HepG2 (cell line): Measurements from ENCODE around the gene GAS2L1. TPM values are rescaled to one million over a fixed set of nuclear protein-coding genes. Genes with fewer than 3 reads are reported as not detected.

Experiments used
- AGO2 ChIP-seq: fragments of 200-400 bp; formaldehyde crosslinking; optimal IDR thresholded peaks from 2 replicates; pipeline ENCODE3; 2017; ENCODE audit warnings: mild to moderate bottlenecking, low read depth, low read length, moderate library complexity
- MAZ ChIP-seq, 2 experiments: sonication (generic) in 1 of 2; formaldehyde crosslinking in 1 of 2; IDR thresholded peaks; 2 replicates each; pipeline versions ENCODE4 v1.5.0 to v1.6.1; 2012 to 2020; ENCODE audit warnings: low read depth in 2 of 2, mild to moderate bottlenecking in 2 of 2, borderline replicate concordance in 1 of 2, improper control_type of control experiment in 1 of 2, low read length in 1 of 2, missing genetic modification reagents in 1 of 2, moderate library complexity in 1 of 2
- NPAS2 ChIP-seq: sonication (generic); formaldehyde crosslinking; IDR thresholded peaks from 2 replicates; pipeline ENCODE4 v1.8.0; 2022; ENCODE audit warnings: mild to moderate bottlenecking, missing genetic modification reagents, borderline replicate concordance
- TRIM22 ChIP-seq: fragments of 450-650 bp; IDR thresholded peaks from 2 replicates; pipeline ENCODE4 v1.6.1; 2017
- ZBTB33 ChIP-seq: sonication (generic); formaldehyde crosslinking; IDR thresholded peaks from 2 replicates; pipeline ENCODE4 v1.4.0; 2020; ENCODE audit warnings: missing genetic modification reagents
- ZHX2 ChIP-seq, 2 experiments: sonication (generic) in 1 of 2; formaldehyde crosslinking in 1 of 2; IDR thresholded peaks; 2 replicates each; pipeline versions ENCODE4 v1.6.1 to v1.9.0; 2014 to 2022; ENCODE audit warnings: antibody characterized with exemption in 1 of 2, borderline replicate concordance in 1 of 2, inconsistent platforms in 1 of 2, low read depth in 1 of 2, missing genetic modification reagents in 1 of 2
- ZNF720 ChIP-seq: sonication (generic); formaldehyde crosslinking; IDR thresholded peaks from 2 replicates; pipeline ENCODE4 v1.4.0; 2020; ENCODE audit warnings: missing genetic modification reagents
- polyA plus RNA-seq, 8 experiments: library from polyadenylated mRNA; depleted of rRNA in 3 of 8; stranded (reverse) in 7 of 8; unstranded in 1 of 8; fragments of >200 nt; fragmentation: Illumina TruSeq in 4 of 8; extraction: Trizol in 4 of 8; gene quantifications; 2 replicates each; pipeline versions ENCODE4 v1.2.1 to v1.2.3, GENCODE V29; 2011 to 2016; ENCODE audit warnings: low read depth in 4 of 8, missing spikeins in 1 of 8, mixed read lengths in 1 of 8; ENCODE audit not compliant: insufficient read depth in 1 of 8
- total RNA-seq, 5 experiments: library from RNA; depleted of rRNA; stranded (reverse); fragments of >200 nt; fragmentation: Illumina TruSeq; extraction: Trizol; gene quantifications; 2 replicates each; pipeline ENCODE4 v1.2.3, GENCODE V29; 2016; ENCODE audit warnings: low read depth in 1 of 5

The GAS2L1 gene
- total and polyA plus RNA-seq, 2 of the 13 experiments (the other 11 are each of a cell fraction or from before 2014, with no cell fraction given): 1.8 to 3.3 TPM

GRCh38 chr22:29313126-29313575, 6.7 kb downstream of the GAS2L1 start (continued):
- TF ChIP-seq ZBTB33 (CRISPR knock-in tag): peak; percentile 99
- no peak for TF ChIP-seq NPAS2 (CRISPR knock-in tag)
- TF ChIP-seq TRIM22: no peak
- TF ChIP-seq MAZ (IDR thresholded peaks at IDR 0.05; ENCODE audit: borderline replicate concordance, low read depth, low read length): no peak
- TF ChIP-seq MAZ (CRISPR knock-in tag; IDR thresholded peaks at IDR 0.05; ENCODE audit: low read depth): no peak
- TF ChIP-seq AGO2: peak; percentile 58
- TF ChIP-seq ZHX2 (IDR thresholded peaks at IDR 0.05; ENCODE audit: low read depth): 0 out of 2 replicates have a peak, but pooled peaks have one; percentile 19
- no peak for TF ChIP-seq ZHX2 (CRISPR knock-in tag; IDR thresholded peaks at IDR 0.05; ENCODE audit: borderline replicate concordance)
- no peak for TF ChIP-seq ZNF720 (CRISPR knock-in tag)
- TF ChIP-seq, all 625 proteins: peak for 7
